ENCODE data around the gene SEC24B. TPM values are rescaled to one million over a fixed set of nuclear protein-coding genes. Genes with fewer than 3 reads are reported as not detected.
A peak's percentile ranks its signal among the peaks of the same experiment; 100 is the strongest.

The SEC24B gene
- total RNA-seq, 1 experiment from 2014 or later = 17.6 TPM

DNA sequence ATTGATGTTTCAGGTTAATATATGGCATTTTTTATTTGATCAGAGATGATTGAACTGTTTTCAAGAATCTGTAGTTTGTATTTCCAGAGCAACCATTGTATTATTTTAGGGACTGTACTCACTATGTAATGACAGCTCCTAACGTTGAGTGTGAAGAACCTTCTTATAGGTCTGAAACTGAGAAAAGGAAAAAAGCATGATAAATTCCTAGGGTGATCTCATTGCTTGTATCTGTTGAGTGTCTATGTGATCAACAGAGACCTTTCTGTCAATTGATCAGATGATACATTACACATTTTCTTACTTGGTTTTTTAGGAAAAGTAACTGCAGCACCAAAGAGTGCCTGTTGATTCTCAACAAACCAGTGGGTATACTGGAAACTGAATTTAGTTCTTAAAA lies 40.2 kb downstream of the SEC24B start:
- Histone ChIP-seq H3K27me3 (ENCODE audit: control insufficient read depth, insufficient read depth, low read length) (no peaks in the 10 kb centered on the region), H3K4me1 (ENCODE audit: control insufficient read depth, insufficient read depth, low read length) (no peaks in the 10 kb centered on the region), H3K36me3 (ENCODE audit: control insufficient read depth, insufficient read depth, low read length) (no peaks in the 10 kb centered on the region; the same call in 1 of the 2 replicates), H3K27ac (ENCODE audit: low read length) (no peak overlapping the region), H3K4me3 (ENCODE audit: low read depth in 2 of 2, low read length in 2 of 2) (no peak overlapping the region), H3K9me3 (ENCODE audit: control insufficient read depth, insufficient read depth, low read depth, low read length) (no peaks in the 10 kb centered on the region)
- in situ Hi-C loops (cut with HindIII; ENCODE audit: low pct_unique_long_range_greater_than_20kb, low sequenced_read_pairs) = no loop called here
- intact Hi-C loops (cut with micrococcal nuclease; ENCODE audit: unreplicated experiment) = no loop called here
- no peak for ATAC-seq
- ChIA-PET CTCF (no interaction called here), POLR2A (no interaction called here)
- DNase-seq (ENCODE audit: low read depth, low spot score) = no peak
- no peak for TF ChIP-seq POLR2AphosphoS5 (IDR thresholded peaks at IDR 0.05; ENCODE audit: low read depth, low read length)
- TF ChIP-seq SIN3A (IDR thresholded peaks at IDR 0.05; ENCODE audit: borderline replicate concordance, insufficient read depth, low read depth, low read length) = no peak
- TF ChIP-seq, protein P1, sequence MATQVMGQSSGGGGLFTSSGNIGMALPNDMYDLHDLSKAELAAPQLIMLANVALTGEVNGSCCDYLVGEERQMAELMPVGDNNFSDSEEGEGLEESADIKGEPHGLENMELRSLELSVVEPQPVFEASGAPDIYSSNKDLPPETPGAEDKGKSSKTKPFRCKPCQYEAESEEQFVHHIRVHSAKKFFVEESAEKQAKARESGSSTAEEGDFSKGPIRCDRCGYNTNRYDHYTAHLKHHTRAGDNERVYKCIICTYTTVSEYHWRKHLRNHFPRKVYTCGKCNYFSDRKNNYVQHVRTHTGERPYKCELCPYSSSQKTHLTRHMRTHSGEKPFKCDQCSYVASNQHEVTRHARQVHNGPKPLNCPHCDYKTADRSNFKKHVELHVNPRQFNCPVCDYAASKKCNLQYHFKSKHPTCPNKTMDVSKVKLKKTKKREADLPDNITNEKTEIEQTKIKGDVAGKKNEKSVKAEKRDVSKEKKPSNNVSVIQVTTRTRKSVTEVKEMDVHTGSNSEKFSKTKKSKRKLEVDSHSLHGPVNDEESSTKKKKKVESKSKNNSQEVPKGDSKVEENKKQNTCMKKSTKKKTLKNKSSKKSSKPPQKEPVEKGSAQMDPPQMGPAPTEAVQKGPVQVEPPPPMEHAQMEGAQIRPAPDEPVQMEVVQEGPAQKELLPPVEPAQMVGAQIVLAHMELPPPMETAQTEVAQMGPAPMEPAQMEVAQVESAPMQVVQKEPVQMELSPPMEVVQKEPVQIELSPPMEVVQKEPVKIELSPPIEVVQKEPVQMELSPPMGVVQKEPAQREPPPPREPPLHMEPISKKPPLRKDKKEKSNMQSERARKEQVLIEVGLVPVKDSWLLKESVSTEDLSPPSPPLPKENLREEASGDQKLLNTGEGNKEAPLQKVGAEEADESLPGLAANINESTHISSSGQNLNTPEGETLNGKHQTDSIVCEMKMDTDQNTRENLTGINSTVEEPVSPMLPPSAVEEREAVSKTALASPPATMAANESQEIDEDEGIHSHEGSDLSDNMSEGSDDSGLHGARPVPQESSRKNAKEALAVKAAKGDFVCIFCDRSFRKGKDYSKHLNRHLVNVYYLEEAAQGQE (IDR thresholded peaks at IDR 0.05; ENCODE audit: insufficient read depth in 1 of 2, low read depth in 2 of 2, low read length in 1 of 2) = no peak
- no peak for TF ChIP-seq TCF7L2 (IDR thresholded peaks at IDR 0.05; ENCODE audit: low read depth, low read length)
- TF ChIP-seq, protein P2, sequence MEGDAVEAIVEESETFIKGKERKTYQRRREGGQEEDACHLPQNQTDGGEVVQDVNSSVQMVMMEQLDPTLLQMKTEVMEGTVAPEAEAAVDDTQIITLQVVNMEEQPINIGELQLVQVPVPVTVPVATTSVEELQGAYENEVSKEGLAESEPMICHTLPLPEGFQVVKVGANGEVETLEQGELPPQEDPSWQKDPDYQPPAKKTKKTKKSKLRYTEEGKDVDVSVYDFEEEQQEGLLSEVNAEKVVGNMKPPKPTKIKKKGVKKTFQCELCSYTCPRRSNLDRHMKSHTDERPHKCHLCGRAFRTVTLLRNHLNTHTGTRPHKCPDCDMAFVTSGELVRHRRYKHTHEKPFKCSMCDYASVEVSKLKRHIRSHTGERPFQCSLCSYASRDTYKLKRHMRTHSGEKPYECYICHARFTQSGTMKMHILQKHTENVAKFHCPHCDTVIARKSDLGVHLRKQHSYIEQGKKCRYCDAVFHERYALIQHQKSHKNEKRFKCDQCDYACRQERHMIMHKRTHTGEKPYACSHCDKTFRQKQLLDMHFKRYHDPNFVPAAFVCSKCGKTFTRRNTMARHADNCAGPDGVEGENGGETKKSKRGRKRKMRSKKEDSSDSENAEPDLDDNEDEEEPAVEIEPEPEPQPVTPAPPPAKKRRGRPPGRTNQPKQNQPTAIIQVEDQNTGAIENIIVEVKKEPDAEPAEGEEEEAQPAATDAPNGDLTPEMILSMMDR (IDR thresholded peaks at IDR 0.05) = no peak
- TSS peak; percentile 29 for BruUV-seq (replicated peaks)

DNA sequence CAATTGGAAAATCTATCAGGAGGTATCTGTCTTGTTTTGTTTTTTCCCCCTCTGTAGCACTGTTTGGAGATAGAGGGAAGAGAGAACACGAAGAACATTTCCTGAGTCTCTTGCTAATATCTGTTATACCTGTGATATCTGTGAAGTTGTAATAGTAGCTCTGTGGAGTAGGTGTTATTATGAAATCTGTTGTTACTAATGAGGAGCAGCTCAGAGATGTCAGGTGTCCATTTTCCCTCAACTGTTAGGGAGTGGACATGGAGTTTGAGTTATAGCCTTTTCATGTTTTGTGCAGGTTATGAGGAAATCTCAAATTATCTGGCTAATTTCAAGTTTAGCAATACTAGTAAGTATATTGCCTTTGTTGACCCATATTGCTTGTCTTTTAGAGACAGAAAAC lies 52.4 kb downstream of the SEC24B start:
- Histone ChIP-seq H3K27me3 (ENCODE audit: control insufficient read depth, insufficient read depth, low read length) (no peaks in the 10 kb centered on the region), H3K9me3 (ENCODE audit: control insufficient read depth, insufficient read depth, low read depth, low read length) (no peaks in the 10 kb centered on the region), H3K36me3 (ENCODE audit: control insufficient read depth, insufficient read depth, low read length) (no peaks in the 10 kb centered on the region; the same call in 1 of the 2 replicates), H3K27ac (ENCODE audit: low read length) (no peak overlapping the region), H3K4me3 (ENCODE audit: low read depth in 2 of 2, low read length in 2 of 2) (no peak overlapping the region), H3K4me1 (ENCODE audit: control insufficient read depth, insufficient read depth, low read length) (no peaks in the 10 kb centered on the region)
- ATAC-seq (no peak), DNase-seq (ENCODE audit: low read depth, low spot score) (no peak)
- TF ChIP-seq POLR2AphosphoS5 (IDR thresholded peaks at IDR 0.05; ENCODE audit: low read depth, low read length) = no peak
- no peak for TF ChIP-seq TCF7L2 (IDR thresholded peaks at IDR 0.05; ENCODE audit: low read depth, low read length)
- TF ChIP-seq, protein P1 (IDR thresholded peaks at IDR 0.05; ENCODE audit: insufficient read depth in 1 of 2, low read depth in 2 of 2, low read length in 1 of 2) = no peak
- TF ChIP-seq SIN3A (IDR thresholded peaks at IDR 0.05; ENCODE audit: borderline replicate concordance, insufficient read depth, low read depth, low read length) = no peak
- TF ChIP-seq, protein P2 (IDR thresholded peaks at IDR 0.05) = no peak
- intact Hi-C loops (cut with micrococcal nuclease; ENCODE audit: unreplicated experiment) (no loop called here), in situ Hi-C loops (cut with HindIII; ENCODE audit: low pct_unique_long_range_greater_than_20kb, low sequenced_read_pairs) (no loop called here)
- ChIA-PET CTCF (no interaction called here), POLR2A (no interaction called here)
- BruUV-seq (replicated peaks) = no TSS peak

Data from Panc1 (cell line).